Subcutaneous adipose tissue (tissue), 4 donors: ENCODE results near the gene TAP1. TPM values are rescaled to one million over a fixed set of nuclear protein-coding genes. Genes with fewer than 3 reads are reported as not detected.

ENCODE experiments used
- CTCF ChIP-seq: fragments of 450-650 bp; IDR thresholded peaks from one replicate; pipeline ENCODE4 v1.5.1; 2016; ENCODE audit warnings: low read depth, mild to moderate bottlenecking, control low read depth, antibody characterized with exemption, moderate library complexity
- total RNA-seq, 4 donors: library from RNA; depleted of rRNA; stranded (reverse); fragments of >200 nt; gene quantifications; one replicate each; pipeline ENCODE4 v1.1.0, GENCODE V29; 2016

TAP1 gene
- total RNA-seq, 4 donors from 2014 or later: 18.3 to 76.9 (median 32.4) TPM

GRCh38 chr6:32825966-32826365 is 27.5 kb downstream of the TAP1 start:
- TF ChIP-seq CTCF: no peak

GRCh38 chr6:32819729-32820128 is 33.8 kb downstream of the TAP1 start:
- no peak for TF ChIP-seq CTCF

- TF ChIP-seq CTCF: no peak
These were observed 34.6 kb downstream of the TAP1 start for GRCh38 chr6:32818867-32819266.

GRCh38 chr6:32816746-32817204 is 36.7 kb downstream of the TAP1 start, which contains the start of gene HLA-DOB:
Gene HLA-DOB, minus strand, starts transcription at chr6:32817002. Its CDS starts 51 bp downstream, at chr6:32816951.
- TF ChIP-seq CTCF: no peak

GRCh38 chr6:32815996-32816395 is 37.5 kb downstream of the TAP1 start:
- TF ChIP-seq CTCF: no peak

GRCh38 chr6:32815115-32815514 is 38.4 kb downstream of the TAP1 start:
- no peak for TF ChIP-seq CTCF

GRCh38 chr6:32814145-32814544 is 39.4 kb downstream of the TAP1 start:
- no peak for TF ChIP-seq CTCF
